ENCODE measurements around the gene RTL5.

- TF ChIP-seq ELF1 (IDR thresholded peaks at IDR 0.05), result no peak
- no peak for TF ChIP-seq GATA2 (CRISPR knock-in tag; IDR thresholded peaks at IDR 0.05)
- no peak for TF ChIP-seq EP300 (IDR thresholded peaks at IDR 0.05; ENCODE audit: borderline replicate concordance in 1 of 2, low read depth in 1 of 2, low read length in 1 of 2)
- no peak for TF ChIP-seq POLR2AphosphoS5 (IDR thresholded peaks at IDR 0.05; ENCODE audit: low read depth, low read length)
- TF ChIP-seq CHD2 (IDR thresholded peaks at IDR 0.05; ENCODE audit: low read length, partially characterized antibody), result no peak
- no peak for TF ChIP-seq MAX (IDR thresholded peaks at IDR 0.05; ENCODE audit: low read depth)
- TF ChIP-seq CTCF (IDR thresholded peaks at IDR 0.05), result no peak
- no peak for TF ChIP-seq REST (IDR thresholded peaks at IDR 0.05; ENCODE audit: low read depth, low read length)
- TF ChIP-seq SMC3 (IDR thresholded peaks at IDR 0.05; ENCODE audit: low read depth, low read length), result no peak
Measured at GRCh38 chrX:72080800-72081199, 50.9 kb downstream of the RTL5 start.
